Measurements from ENCODE around the gene WBP2. TPM values are rescaled to one million over a fixed set of nuclear protein-coding genes. Genes with fewer than 3 reads are reported as not detected.
A peak's percentile ranks its signal among the peaks of the same experiment; 100 is the strongest.
"Not testable (repeated sequence)": the region's sequence is repeated elsewhere in the genome, so short reads cannot be mapped to it uniquely, and the experiment has no call there.

Gene WBP2
- total RNA-seq, 1 donor from 2014 or later = 104 TPM

DNA sequence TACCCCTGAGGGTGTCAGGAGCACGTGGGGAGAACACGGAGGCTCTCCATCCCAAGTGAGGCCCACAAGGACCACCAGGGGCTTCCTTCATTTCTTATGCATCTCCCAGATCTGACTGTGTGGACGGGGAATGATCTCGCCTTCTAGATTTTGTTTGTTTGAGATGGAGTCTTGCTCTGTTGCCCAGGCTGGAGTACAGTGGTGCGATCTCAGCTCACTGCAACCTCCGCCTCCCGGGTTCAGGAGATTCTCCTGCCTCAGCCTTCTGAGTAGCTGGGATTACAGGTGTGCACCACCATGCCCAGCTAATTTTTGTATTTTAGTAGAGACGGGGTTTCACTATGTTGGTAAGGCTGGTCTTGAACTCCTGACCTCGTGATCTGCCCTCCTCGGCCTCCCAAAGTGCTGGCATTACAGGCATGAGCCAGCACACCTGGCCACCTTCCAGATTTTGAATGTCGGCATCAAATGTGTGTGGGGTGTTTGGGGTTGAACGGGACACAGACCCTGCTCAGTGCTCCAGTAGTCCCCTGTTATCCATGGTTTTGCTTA lies 13.7 kb upstream of the WBP2 start:
- DNase-seq (ENCODE audit: low spot score) = not testable (repeated sequence)

GRCh38 chr17:75865404-75866188 lies 10.5 kb upstream of the WBP2 start:
- DNase-seq (ENCODE audit: low spot score) = not testable (repeated sequence)

DNA sequence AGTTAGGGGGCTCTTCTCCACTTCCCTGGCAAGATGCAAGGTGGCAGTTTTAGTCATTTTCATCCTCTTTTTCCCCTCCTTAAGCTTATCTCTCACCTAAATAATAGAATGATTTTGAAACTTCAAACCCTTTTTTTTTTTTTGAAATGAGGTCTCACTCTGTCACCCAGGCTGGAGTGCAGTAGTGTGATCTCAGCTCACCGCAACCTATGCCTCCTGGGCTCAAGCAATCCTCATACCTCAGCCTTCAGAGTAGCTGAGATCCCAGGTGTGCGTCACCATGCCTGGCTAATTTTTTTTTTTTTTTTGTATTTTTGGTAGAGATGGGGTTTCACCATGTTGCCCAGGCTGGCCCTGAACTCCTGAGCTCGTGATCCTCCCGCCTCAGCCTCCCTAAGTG lies 9.8 kb upstream of the WBP2 start:
- not testable (repeated sequence) for DNase-seq (ENCODE audit: low spot score)

- DNase-seq (ENCODE audit: low spot score) = peak; percentile 78
Observed at GRCh38 chr17:75864448-75864871, 9.3 kb upstream of the WBP2 start.

GRCh38 chr17:75861927-75862317 lies 6.8 kb upstream of the WBP2 start:
- DNase-seq (ENCODE audit: low spot score) = no peak

DNA sequence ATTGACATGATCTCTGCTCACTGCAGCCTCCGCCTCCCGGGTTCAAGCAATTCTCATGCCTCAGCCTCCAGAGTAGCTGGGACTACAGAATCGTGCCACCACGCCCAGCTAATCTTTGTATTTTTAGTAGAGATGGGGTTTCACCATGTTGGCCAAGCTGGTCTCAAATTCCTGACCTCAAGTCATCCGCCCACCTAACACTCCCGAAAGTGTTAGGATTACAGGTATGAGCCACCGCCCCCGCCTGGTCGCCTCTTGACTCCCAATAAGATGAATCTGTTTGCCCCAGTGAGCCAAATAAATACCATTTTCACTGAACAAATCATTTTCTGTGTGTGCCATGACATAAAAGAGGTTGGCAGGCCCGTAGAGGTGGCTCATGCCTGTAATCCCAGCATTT lies 4.2 kb upstream of the WBP2 start:
- not testable (repeated sequence) for DNase-seq (ENCODE audit: low spot score)

- DNase-seq (ENCODE audit: low spot score) = peak; percentile 60
Observed at GRCh38 chr17:75856062-75856756, 1.1 kb upstream of the WBP2 start.

DNA sequence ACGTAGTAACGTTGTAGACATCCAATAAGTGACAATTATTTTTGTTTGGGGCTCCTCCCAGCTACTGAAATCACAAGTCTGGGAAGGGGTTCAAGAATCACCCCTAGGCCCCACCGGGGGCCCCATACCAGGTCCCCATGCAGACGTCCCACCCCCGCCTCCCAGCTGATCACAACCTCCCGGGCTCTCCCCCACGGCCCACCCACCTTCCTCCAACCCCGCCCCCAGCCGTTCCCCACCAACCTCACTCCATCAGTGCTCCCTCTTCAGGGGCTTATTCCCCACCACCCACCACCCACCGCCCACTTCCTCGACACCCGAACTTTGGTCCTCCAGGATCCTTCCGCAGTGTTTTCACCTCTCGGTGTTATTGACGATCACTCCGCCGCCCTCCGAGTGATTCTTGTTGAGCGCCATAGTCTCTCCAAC lies 240 bp downstream of the WBP2 start:
- DNase-seq (ENCODE audit: low spot score) = peak; percentile 70

- no peak for DNase-seq (ENCODE audit: low spot score)
Observed at GRCh38 chr17:75854101-75854748, 910 bp downstream of the WBP2 start.

DNA sequence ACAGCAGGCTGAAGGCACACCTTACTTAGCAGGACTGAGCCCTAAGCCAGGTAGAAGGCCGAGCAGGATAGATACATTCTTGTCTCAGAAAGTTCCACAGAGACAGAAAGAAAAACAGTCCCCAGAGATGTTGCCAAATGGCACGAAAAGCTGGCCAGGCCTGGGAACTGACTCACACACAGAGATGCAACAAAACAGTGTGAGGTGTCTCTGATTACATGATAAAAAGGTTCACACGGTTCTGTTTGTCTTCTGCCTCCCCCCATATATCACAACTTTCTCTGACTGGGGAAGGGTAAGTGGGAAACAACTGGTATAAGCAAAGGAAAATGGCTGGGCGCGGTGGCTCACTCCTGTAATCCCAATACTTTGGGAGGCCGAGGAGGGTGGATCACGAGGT lies 1.7 kb downstream of the WBP2 start:
- no peak for DNase-seq (ENCODE audit: low spot score)

DNA sequence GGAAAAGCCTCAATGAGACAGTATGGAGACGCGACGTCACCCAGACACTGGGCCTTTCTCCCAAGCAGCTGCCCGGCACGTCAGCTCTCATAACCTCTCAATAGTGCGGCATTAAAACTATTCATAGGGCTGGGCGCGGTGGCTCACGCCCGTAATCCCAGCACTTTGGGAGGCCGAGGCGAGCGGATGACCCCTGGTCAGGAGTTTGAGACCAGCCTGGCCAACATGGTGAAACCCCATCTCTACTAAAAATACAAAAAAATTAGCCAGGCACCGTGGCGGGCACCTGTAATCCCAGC lies 3.5 kb downstream of the WBP2 start:
- not testable (repeated sequence) for DNase-seq (ENCODE audit: low spot score)

- no peak for DNase-seq (ENCODE audit: low spot score)
Observed at GRCh38 chr17:75850928-75851692, 4.0 kb downstream of the WBP2 start.

GRCh38 chr17:75849724-75850123 lies 5.4 kb downstream of the WBP2 start:
- no peak for DNase-seq (ENCODE audit: low spot score)

DNA sequence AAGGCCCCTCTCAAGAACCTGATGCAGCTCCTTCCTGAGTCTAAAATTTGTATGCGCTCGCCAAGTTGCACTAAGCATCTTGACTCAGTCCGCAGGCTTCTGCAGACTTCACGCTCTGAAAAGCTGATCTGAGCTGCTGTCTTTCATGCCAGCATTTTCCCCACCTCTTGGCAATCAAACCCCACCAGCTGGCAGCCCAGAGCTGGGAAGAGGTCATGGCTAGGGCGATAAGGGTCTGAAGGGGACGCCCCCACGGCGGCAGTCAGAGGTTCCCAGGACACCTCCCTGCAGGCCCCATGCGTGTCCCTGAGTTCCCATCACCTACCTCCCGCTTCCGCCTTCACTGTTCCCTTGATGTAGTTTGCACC lies 5.9 kb downstream of the WBP2 start:
- DNase-seq (ENCODE audit: low spot score) = no peak

DNA sequence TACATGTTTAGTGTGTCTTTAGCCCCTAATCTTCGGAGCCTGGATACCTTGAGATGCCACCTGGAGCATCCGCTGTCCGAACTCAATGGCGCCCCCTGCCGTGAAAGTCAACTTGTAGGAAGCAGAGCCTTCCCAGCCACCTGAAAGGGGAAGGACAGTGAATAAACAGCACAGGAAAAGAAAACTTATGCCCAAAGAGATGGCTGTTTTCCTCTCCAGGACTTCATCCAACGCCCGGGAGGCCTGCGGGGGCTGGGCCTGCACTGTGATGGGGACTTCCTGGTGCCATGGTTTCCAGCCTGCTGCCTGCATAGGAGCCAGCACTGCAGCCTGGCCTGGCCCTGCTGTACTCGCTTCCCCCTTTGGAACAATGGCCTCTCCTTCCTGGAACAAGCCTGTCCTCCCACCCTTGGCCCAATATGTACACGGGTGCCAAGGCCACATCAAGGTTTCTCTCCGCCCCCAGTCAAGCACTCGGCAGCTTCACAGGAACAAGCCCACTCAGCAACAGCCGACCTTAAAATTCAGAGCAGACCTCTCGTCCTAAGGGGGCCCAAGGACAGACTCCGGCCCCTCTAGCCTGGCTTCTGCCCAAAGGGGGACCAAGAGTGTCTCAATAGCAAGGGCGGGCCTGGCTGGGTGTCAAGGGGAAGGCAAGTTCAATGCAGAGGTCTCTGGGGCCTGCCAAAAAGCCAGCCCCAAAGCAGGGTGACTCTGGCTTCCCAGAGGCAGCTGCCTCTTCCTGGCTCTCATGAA lies 6.4 kb downstream of the WBP2 start:
- DNase-seq (ENCODE audit: low spot score) = peak; percentile 82

DNA sequence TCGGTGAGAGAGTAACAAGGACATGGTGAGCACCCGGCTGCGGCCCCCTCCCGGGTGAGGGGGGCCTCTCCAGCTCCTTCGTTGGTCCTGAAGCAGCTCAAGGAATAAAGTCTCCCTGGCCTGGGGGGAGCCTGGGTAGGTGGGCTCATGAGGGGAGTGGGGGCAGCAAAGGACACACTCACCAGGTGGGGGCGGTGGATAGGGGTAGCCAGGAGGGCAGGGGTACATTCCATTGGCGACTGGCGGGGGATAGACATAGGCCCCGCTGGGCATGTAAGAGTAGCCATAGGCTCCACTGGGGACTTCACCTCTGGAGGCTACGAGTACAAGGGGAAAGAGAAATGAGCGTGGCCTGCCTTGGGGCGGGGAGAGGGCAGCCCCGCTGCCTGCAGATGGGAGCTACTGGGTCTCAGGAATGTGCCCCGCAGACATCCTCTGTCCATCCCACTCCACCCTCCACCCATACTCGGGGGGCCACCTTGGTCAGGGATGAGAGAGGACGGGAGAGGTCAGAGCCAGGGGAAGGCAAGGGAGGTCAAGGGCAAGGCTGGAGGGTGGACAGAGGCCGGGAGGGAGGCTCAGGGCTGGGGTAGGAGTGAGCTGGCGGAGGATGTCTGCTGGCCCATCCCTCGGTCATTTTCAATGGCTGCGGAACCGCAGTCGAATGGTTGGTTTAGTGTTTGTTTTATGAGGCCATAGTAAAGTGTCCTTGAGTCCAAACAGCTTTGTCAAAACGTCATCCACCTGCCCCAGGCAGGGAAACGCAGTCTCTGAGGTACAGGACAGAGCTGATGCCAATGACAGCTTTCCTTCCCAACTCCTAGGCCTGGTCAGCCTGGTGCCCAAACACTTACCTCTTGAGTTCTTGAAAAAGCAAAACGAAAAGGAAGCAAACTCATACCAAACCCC lies 7.3 kb downstream of the WBP2 start:
- DNase-seq (ENCODE audit: low spot score) = no peak

GRCh38 chr17:75846692-75847613 lies 8.2 kb downstream of the WBP2 start:
- DNase-seq (ENCODE audit: low spot score) = no peak

DNA sequence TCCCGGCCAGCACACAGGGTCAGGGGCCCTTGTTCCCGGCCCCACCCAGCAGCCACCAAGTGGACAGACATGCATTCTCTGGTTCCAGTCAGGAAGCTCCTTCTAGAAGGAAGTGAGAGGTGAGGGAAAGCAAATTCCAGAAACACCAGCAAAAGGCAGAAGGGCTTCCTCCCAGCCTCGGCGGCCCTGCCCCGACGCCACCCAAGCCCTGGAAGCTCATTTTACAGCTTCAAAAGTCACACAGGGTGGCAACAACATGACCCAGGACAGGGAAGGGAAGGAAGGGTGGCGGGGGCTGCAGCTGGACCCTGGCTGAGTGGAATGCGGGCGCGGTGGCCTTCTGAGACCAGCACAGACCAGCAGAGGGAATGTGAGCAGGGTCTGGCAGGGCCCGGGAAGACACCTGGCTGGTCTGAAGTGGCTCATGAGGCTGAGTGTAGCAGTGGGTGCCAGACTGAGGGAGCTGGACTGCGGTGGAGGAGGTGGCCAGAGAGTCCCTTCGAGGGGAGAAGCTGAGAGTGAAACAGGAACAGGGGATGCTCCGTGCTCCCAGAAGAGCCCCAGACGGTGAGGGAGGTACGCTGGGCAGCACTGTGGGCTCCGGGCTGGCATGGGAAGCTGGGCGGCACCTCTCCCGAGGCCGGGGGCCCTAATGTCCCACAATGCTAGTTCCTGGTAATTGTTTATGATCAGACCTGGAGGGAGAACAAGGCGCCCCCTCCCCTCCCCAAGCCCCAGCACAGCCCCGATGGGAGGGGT lies 9.0 kb downstream of the WBP2 start:
- DNase-seq (ENCODE audit: low spot score) = no peak

All from ureter (tissue), 1 donor.